ENCODE measurements around the gene OR51A2. TPM values are rescaled to one million over a fixed set of nuclear protein-coding genes. Genes with fewer than 3 reads are reported as not detected.
A peak's percentile ranks its signal among the peaks of the same experiment; 100 is the strongest.

OR51A2 gene
- total RNA-seq, 1 donor from 2014 or later: not detected

DNA sequence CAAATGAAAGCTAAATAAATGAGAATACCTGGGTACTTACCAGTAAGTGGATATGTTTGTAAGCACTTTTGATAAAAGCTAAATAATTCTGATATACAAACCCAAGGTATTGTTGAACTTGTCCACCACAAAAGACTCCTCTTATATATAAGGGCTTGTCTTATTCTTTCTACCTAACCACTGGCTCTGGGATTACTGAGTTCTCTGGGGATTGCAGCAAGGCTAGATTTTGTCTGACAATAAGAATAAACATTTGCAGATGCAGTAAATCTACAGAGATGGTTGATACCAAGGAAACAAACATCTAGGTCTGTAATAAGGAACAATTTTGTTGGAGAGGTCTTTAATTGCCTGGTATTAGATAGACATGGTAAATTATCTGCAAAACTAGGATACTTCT, 8.0 kb downstream of the OR51A2 start, which contains the start of gene OR51A4:
Gene OR51A4, minus strand, starts transcription at position 101 of the 400 bp plus-strand sequence. CDS start 505 bp downstream, outside the sequence.
- DNase-seq (ENCODE audit: low read depth, low spot score): no peak
- Mint-ChIP-seq H3K9me3 (no peaks in the 10 kb centered on the region), H3K4me3 (no peak within 1 kb of the TSS), H3K4me1 (no peaks in the 10 kb centered on the region), H3K27ac (ENCODE audit: unreplicated experiment) (no peak within 1 kb of the TSS), H3K36me3 (ENCODE audit: low read depth) (no peaks in the 10 kb centered on the region), H3K27me3 (ENCODE audit: low read depth) (peaks cover 34% of the 10 kb centered on the region)
- TF ChIP-seq, protein P1, sequence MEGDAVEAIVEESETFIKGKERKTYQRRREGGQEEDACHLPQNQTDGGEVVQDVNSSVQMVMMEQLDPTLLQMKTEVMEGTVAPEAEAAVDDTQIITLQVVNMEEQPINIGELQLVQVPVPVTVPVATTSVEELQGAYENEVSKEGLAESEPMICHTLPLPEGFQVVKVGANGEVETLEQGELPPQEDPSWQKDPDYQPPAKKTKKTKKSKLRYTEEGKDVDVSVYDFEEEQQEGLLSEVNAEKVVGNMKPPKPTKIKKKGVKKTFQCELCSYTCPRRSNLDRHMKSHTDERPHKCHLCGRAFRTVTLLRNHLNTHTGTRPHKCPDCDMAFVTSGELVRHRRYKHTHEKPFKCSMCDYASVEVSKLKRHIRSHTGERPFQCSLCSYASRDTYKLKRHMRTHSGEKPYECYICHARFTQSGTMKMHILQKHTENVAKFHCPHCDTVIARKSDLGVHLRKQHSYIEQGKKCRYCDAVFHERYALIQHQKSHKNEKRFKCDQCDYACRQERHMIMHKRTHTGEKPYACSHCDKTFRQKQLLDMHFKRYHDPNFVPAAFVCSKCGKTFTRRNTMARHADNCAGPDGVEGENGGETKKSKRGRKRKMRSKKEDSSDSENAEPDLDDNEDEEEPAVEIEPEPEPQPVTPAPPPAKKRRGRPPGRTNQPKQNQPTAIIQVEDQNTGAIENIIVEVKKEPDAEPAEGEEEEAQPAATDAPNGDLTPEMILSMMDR (conservative IDR thresholded peaks at IDR 0.05): no peak

DNA sequence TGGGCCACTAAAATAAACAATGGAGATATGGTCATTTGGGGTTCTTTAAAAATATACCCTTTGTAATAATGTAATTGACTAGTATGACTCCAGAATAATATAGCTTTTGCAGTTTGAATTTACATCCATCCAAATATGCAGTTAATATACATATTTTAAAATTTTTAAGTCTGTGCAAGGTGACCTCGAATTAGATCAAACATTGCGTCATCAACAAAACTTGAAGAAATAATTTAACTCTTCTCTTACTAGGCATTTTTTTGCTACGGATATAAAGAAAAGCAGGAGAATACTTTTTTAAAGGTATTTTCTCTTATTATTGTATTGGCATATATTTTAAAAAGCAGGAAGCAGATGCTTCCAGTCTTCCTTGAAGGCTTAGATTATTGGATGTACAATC, 18.8 kb downstream of the OR51A2 start:
- H3K27ac Mint-ChIP-seq (ENCODE audit: unreplicated experiment): no peak overlapping the region
- H3K9me3 Mint-ChIP-seq: no peaks in the 10 kb centered on the region
- peaks cover 16% of the 10 kb centered on the region for H3K27me3 Mint-ChIP-seq (ENCODE audit: low read depth)
- DNase-seq (ENCODE audit: low read depth, low spot score): no peak
- TF ChIP-seq, protein P1 (conservative IDR thresholded peaks at IDR 0.05): no peak
- H3K4me3 Mint-ChIP-seq: no peak overlapping the region
- H3K4me1 Mint-ChIP-seq: no peaks in the 10 kb centered on the region
- H3K36me3 Mint-ChIP-seq (ENCODE audit: low read depth): no peaks in the 10 kb centered on the region

DNA sequence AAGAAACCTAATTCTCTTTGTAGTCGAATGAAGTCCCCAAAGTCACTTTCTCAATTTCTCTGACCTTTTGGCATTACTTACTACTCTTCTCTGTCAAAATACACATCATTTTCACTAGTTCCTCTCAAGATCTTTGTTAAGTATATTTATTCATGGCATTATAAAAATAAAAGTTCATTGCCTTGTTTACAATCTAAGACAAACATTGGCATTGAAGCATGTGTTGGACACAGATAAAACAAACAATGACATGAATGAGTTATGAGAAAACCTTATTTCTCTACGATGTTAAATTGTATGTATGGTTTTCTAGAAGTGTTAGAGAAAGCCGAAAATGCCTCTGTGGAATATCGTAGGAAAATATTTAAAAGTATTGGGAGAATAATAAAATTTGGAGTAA, 22.8 kb downstream of the OR51A2 start:
- H3K9me3 Mint-ChIP-seq: no peaks in the 10 kb centered on the region
- H3K4me1 Mint-ChIP-seq: no peaks in the 10 kb centered on the region
- H3K4me3 Mint-ChIP-seq: no peak overlapping the region
- no peak for DNase-seq (ENCODE audit: low read depth, low spot score)
- peaks cover 19% of the 10 kb centered on the region for H3K27me3 Mint-ChIP-seq (ENCODE audit: low read depth)
- TF ChIP-seq, protein P1 (conservative IDR thresholded peaks at IDR 0.05): no peak
- H3K27ac Mint-ChIP-seq (ENCODE audit: unreplicated experiment): no peak overlapping the region
- no peaks in the 10 kb centered on the region for H3K36me3 Mint-ChIP-seq (ENCODE audit: low read depth)

DNA sequence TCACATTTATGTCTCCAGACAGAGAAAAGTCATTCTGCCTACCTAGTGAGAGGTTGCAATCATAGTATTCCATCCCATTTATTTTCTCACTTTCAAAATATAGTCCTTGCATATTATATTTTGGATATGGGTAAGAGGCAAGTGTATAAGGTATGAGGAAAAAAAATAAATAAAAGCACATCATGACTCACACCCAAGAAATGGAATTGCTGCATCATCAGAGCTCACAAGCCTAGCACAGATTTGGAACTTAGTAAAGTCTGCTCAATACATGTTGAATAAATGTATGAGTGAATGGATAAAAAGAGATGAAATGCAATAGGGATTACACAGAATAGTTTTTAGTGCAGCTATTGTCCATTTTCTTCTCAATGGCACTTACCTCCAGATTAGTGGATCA, 28.9 kb downstream of the OR51A2 start:
- Mint-ChIP-seq H3K27me3 (ENCODE audit: low read depth) (peaks cover 26% of the 10 kb centered on the region), H3K27ac (ENCODE audit: unreplicated experiment) (no peak overlapping the region), H3K36me3 (ENCODE audit: low read depth) (no peaks in the 10 kb centered on the region), H3K9me3 (no peaks in the 10 kb centered on the region), H3K4me1 (no peaks in the 10 kb centered on the region), H3K4me3 (no peak overlapping the region)
- TF ChIP-seq, protein P1 (conservative IDR thresholded peaks at IDR 0.05): no peak
- no peak for DNase-seq (ENCODE audit: low read depth, low spot score)

DNA sequence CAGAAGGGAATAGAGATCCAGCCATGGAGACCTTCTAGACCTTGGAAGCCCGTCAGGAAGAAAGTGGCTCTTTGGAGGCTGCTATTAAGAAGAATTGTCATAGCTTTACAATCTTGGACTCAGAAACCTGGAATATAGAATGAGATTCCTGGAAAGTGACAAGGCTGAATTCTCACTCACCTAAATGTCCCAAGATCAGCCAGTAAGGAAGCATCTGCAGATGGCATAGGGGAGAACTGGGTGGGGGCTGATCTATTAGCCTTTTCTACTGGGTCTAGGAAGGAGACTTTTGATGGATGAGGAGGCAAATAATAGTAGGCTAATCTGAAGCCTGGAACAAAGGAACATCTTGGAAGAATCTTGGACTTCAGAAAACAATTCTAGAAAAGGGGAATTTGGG, 31.3 kb downstream of the OR51A2 start, which contains the start of gene OR51G1:
Gene OR51G1, minus strand, starts transcription at position 101 of the 400 bp plus-strand sequence. Its CDS starts 0 bp downstream, at position 101.
- TF ChIP-seq, protein P1 (conservative IDR thresholded peaks at IDR 0.05): no peak
- Mint-ChIP-seq H3K9me3 (no peaks in the 10 kb centered on the region), H3K27ac (ENCODE audit: unreplicated experiment) (peak within 1 kb of the TSS; percentile 31), H3K4me3 (no peak within 1 kb of the TSS), H3K36me3 (ENCODE audit: low read depth) (no peaks in the 10 kb centered on the region), H3K27me3 (ENCODE audit: low read depth) (peaks cover 17% of the 10 kb centered on the region), H3K4me1 (no peaks in the 10 kb centered on the region)
- no peak for DNase-seq (ENCODE audit: low read depth, low spot score)
